Heart right ventricle (tissue), 16 donors: Measurements from ENCODE around the gene ANK3. TPM values are rescaled to one million over a fixed set of nuclear protein-coding genes. Genes with fewer than 3 reads are reported as not detected.

Experiments
- ATAC-seq, 8 donors: fragments of 200-7000 bp; cut with Tn5 transposase; one replicate each; pipeline ENCODE4 v1.9.1; 2020; ENCODE audit warnings: mild to moderate bottlenecking in 8 of 8, moderate library complexity in 8 of 8, moderate number of reproducible peaks in 1 of 8
- DNase-seq, 2 donors: peaks; one replicate each; pipeline ENCODE4 v3.0.0-alpha.2; 2020
- H3K27ac ChIP-seq, 10 donors: fragments of 200-600 bp; sonication (generic) in 2 of 10; one replicate each; pipeline versions ENCODE4 v1.5.0 to v1.8.0; 2020 to 2022; ENCODE audit warnings: mild to moderate bottlenecking in 3 of 10
- H3K27me3 ChIP-seq, 7 donors: fragments of 200-600 bp; one replicate each; pipeline ENCODE4 v1.8.0; 2021 to 2022; ENCODE audit warnings: mild to moderate bottlenecking in 2 of 7
- H3K36me3 ChIP-seq, 9 donors: fragments of 200-600 bp; sonication (generic) in 1 of 9; one replicate each; pipeline versions ENCODE4 v1.5.0 to v1.8.0; 2020 to 2022; ENCODE audit warnings: mild to moderate bottlenecking in 2 of 9
- H3K4me1 ChIP-seq, 9 donors: fragments of 200-600 bp; sonication (generic) in 1 of 9; one replicate each; pipeline versions ENCODE4 v1.5.0 to v1.8.0; 2020 to 2022; ENCODE audit warnings: mild to moderate bottlenecking in 4 of 9
- H3K4me3 ChIP-seq, 10 donors: fragments of 200-600 bp; sonication (generic) in 2 of 10; one replicate each; pipeline versions ENCODE4 v1.5.0 to v1.8.0; 2020 to 2022; ENCODE audit warnings: mild to moderate bottlenecking in 7 of 10, moderate library complexity in 2 of 10
- H3K9me3 ChIP-seq, 11 donors: fragments of 200-600 bp in 10 of 11; sonication (generic) in 2 of 11; one replicate each; pipeline versions ENCODE4 v1.5.0 to v1.8.0; 2013 to 2022; ENCODE audit warnings: mild to moderate bottlenecking in 2 of 11, control low read depth in 1 of 11, moderate library complexity in 1 of 11
- CTCF ChIP-seq, 9 donors: fragments of 200-600 bp; sonication (generic) in 2 of 9; IDR thresholded peaks; one replicate each; pipeline versions ENCODE4 v1.5.0 to v1.8.0; 2021 to 2022; ENCODE audit warnings: antibody characterized with exemption in 9 of 9, mild to moderate bottlenecking in 5 of 9, moderate library complexity in 1 of 9
- WGBS, 2 donors: extraction: QIAGEN DNeasy Blood & Tissue Kit; methylation state at CpG; one replicate each; pipeline ENCODE4 v1.1.7; 2013; ENCODE audit warnings: inconsistent platforms in 1 of 2; 5-methylcytosine and 5-hydroxymethylcytosine counted together
- intact Hi-C, 10 donors: fragments of 100-400 bp; cut with DNase I; formaldehyde crosslinking; loops; one replicate each; pipeline versions ENCODE4 v1.11.1 to v1.14.2; 2022
- polyA plus RNA-seq, 2 donors: library from polyadenylated mRNA; stranded (reverse); fragments of 200-250 nt; gene quantifications; one replicate each; pipeline ENCODE4 v1.2.3, GENCODE V29; 2013
- total RNA-seq, 10 donors: library from RNA; stranded (reverse); fragmentation: NEBNext Ultra II Directional in 3 of 10; extraction: Animal tissue kit (Norgen Biotek cat#: 25700) in 3 of 10; gene quantifications; one replicate each; pipeline versions ENCODE4 v1.2.1 to v1.2.4, GENCODE V29; 2021 to 2023
- donor health status: Arrhythmogenic right ventricular cardiomyopathy.
- donor health status: ischemic (EF 13 %, LVEDD 7.1; RV severe dilation, severe dysfunction).
- donor health status: healthy with polysubstance abuse.
- donor health status: DM: no; HTN: yes; CAD: no.
- donor health status: DM: no; HTN: no; CAD: no.
- donor health status: ischemic (EF 25% LVEDD 6.9; RV normal size, moderate dysfunction).
- donor health status: ischemic (EF 25% LVEDD 5.7; RV mildly dilated, moderate dysfunction).
- donor health status: healthy.
- donor health status: DM: yes; HTN: yes; CAD: no.
- donor health status: Ischemic cardiomyopathy.
- donor health status: ischemic (EF 35%, LVEDD 5.7; RV mildly dilated, moderate dysfunction).
- donor health status: nonischemic (EF 11% LVEDD 7.7; RV severe dilation, severe dysfunction).
- donor health status: DM: yes; HTN: yes; CAD: no.
- donor health status: PGD.
- donor health status: ischemic (EF 29% LVEDD 5.4; RV normal size, mild dysfunction).
- donor health status: nonischemic (EF 23%, LVEDD 6.1; RV moderate dilation, normal function).

The ANK3 gene
- total and polyA plus RNA-seq, 12 donors, result 34.4 to 287 (median 245) TPM

GRCh38 chr10:60139290-60139689 lies 250.4 kb downstream of the ANK3 start:
- ATAC-seq (no peak), DNase-seq (no peak)
- WGBS, 2 donors, result 36 to 48% methylated on average over 3 of the region's 3 CpGs
- intact Hi-C loops, result no loop called here
- Histone ChIP-seq H3K27me3 (no peaks in the 10 kb centered on the region), H3K9me3 (no peaks in the 10 kb centered on the region), H3K27ac (peak overlapping the region in 3 of 10 donors; percentile 55 to 79 (median 78)), H3K4me1 (peaks cover 0 to 29% (median 9%) of the 10 kb centered on the region in 9 donors), H3K4me3 (peak overlapping the region in 8 of 10 donors; percentile 4 to 41 (median 34)), H3K36me3 (peaks cover 0 to 5% (median 0%) of the 10 kb centered on the region in 9 donors)
- no peak for TF ChIP-seq CTCF (IDR thresholded peaks at IDR 0.05)

DNA sequence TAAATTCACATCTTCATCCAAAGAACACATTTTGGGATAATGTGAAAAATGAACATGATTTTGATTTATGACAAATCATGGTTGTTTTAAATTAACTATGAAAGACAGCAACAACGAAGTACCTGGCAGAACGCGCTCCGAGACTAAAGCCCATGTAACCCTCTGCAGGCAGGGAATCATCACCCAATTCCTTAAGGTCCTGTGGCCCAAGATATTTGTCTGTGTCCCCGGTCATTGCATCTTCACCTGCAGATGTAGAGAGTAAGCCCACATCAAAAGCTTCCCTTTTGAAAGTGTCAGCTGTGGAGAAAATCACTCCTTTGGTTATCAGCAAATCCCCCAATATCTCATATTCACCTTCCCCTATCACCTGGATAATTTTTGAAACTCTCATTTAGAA lies 250.8 kb downstream of the ANK3 start:
- Histone ChIP-seq H3K36me3 (peaks cover 0 to 5% (median 0%) of the 10 kb centered on the region in 9 donors), H3K4me3 (peak overlapping the region in 5 of 10 donors; percentile 2 to 41 (median 35)), H3K27ac (peak overlapping the region in 1 of 10 donors; percentile 55), H3K27me3 (no peaks in the 10 kb centered on the region), H3K4me1 (peaks cover 0 to 29% (median 9%) of the 10 kb centered on the region in 9 donors), H3K9me3 (no peaks in the 10 kb centered on the region)
- intact Hi-C loops, result no loop called here
- 75 to 80% methylated on average over 5 of the region's 5 CpGs for WGBS, 2 donors
- no peak for TF ChIP-seq CTCF (IDR thresholded peaks at IDR 0.05)
- DNase-seq, result no peak
- no peak for ATAC-seq

GRCh38 chr10:60138026-60138425 lies 251.6 kb downstream of the ANK3 start:
- H3K36me3 ChIP-seq, result peaks cover 0 to 8% (median 0%) of the 10 kb centered on the region in 9 donors
- peaks cover 0 to 29% (median 9%) of the 10 kb centered on the region in 9 donors for H3K4me1 ChIP-seq
- no peak for TF ChIP-seq CTCF (IDR thresholded peaks at IDR 0.05)
- no peaks in the 10 kb centered on the region for H3K27me3 ChIP-seq
- intact Hi-C loops, result no loop called here
- no peak overlapping the region for H3K4me3 ChIP-seq
- DNase-seq (no peak), ATAC-seq (no peak)
- H3K9me3 ChIP-seq, result no peaks in the 10 kb centered on the region
- no peak overlapping the region for H3K27ac ChIP-seq

- ATAC-seq (no peak), DNase-seq (no peak)
- WGBS, 2 donors, result 95 to 99% methylated on average over 2 of the region's 2 CpGs
- no peak overlapping the region for H3K4me3 ChIP-seq
- no peak for TF ChIP-seq CTCF (IDR thresholded peaks at IDR 0.05)
- H3K9me3 ChIP-seq, result no peaks in the 10 kb centered on the region
- peaks cover 0 to 8% (median 0%) of the 10 kb centered on the region in 9 donors for H3K36me3 ChIP-seq
- H3K27ac ChIP-seq, result no peak overlapping the region
- no peaks in the 10 kb centered on the region for H3K27me3 ChIP-seq
- peaks cover 0 to 29% (median 9%) of the 10 kb centered on the region in 9 donors for H3K4me1 ChIP-seq
- intact Hi-C loops, result no loop called here
These were observed 252.2 kb downstream of the ANK3 start for GRCh38 chr10:60137292-60137992.
